H1 (cell line): ENCODE data around the gene MINDY1. TPM values are rescaled to one million over a fixed set of nuclear protein-coding genes. Genes with fewer than 3 reads are reported as not detected.

Source experiments
- CTCF ChIA-PET: fragments of 300-600 bp; sonication (Branson Sonifier 250); formaldehyde crosslinking; loops from one replicate; lab custom pipeline; 2021; ENCODE audit not compliant: partially characterized antibody; lab: Charles Lee
- POLR2A ChIA-PET: fragments of 300-600 bp; sonication (Branson Sonifier 250); formaldehyde crosslinking; loops from one replicate; lab custom pipeline; 2021; ENCODE audit warnings: inconsistent platforms; ENCODE audit not compliant: partially characterized antibody; lab: Charles Lee
- DNase-seq, 2 experiments: peaks; one replicate each; pipeline versions ENCODE4 v3.0.0 to v3.0.0-alpha.2; 2010 to 2022; ENCODE audit warnings: low spot score in 2 of 2, low read depth in 1 of 2, mixed read lengths in 1 of 2
- FAIRE-seq: peaks from 2 replicates; lab custom pipeline; 2011; peaks lifted over from hg19 to GRCh38; lab: Jason Lieb, UNC
- H2AFZ ChIP-seq: 2 replicates; pipeline ENCODE4 v1.8.1; 2012; ENCODE audit warnings: low read length, inconsistent platforms
- H2AK5ac ChIP-seq: 2 replicates; pipeline ENCODE4 v1.6.1; 2013; ENCODE audit warnings: low read depth, low read length
- H2BK120ac ChIP-seq: replicated peaks from 2 replicates; pipeline ENCODE3; 2013; ENCODE audit warnings: low read depth, low read length, inconsistent platforms
- H2BK12ac ChIP-seq: 2 replicates; pipeline ENCODE4 v1.6.1; 2013; ENCODE audit warnings: low read depth, low read length
- H2BK15ac ChIP-seq: 2 replicates; pipeline ENCODE4 v1.6.1; 2013; ENCODE audit warnings: low read length
- H2BK20ac ChIP-seq: 2 replicates; pipeline ENCODE4 v1.6.1; 2013; ENCODE audit warnings: low read length
- H2BK5ac ChIP-seq: 2 replicates; pipeline ENCODE4 v1.6.1; 2013; ENCODE audit warnings: low read depth, low read length
- H3K14ac ChIP-seq: 2 replicates; pipeline ENCODE4 v1.6.1; 2013; ENCODE audit warnings: inconsistent platforms; ENCODE audit not compliant: insufficient read length
- H3K18ac ChIP-seq: 2 replicates; pipeline ENCODE4 v1.6.1; 2013; ENCODE audit warnings: low read length; ENCODE audit errors: extremely low read depth
- H3K23ac ChIP-seq: 2 replicates; pipeline ENCODE4 v1.6.1; 2013; ENCODE audit warnings: inconsistent platforms; ENCODE audit not compliant: insufficient read length
- H3K23me2 ChIP-seq: 2 replicates; pipeline ENCODE4 v1.6.1; 2013; ENCODE audit warnings: low read depth, low read length
- H3K27ac ChIP-seq: 2 replicates; pipeline ENCODE4 v1.6.1; 2011; ENCODE audit warnings: low read depth, low read length, inconsistent platforms
- H3K27me3 ChIP-seq, 4 experiments: replicated peaks in 1 of 4; 1 replicate in 1 of 4; 2 replicates in 3 of 4; pipeline versions ENCODE4 v1.6.1 to v1.8.1; 2011 to 2013; ENCODE audit warnings: low read length in 3 of 4, mild to moderate bottlenecking in 3 of 4, inconsistent platforms in 2 of 4, mixed read lengths in 2 of 4, moderate library complexity in 1 of 4; ENCODE audit not compliant: control insufficient read depth in 3 of 4, insufficient read depth in 3 of 4; ENCODE audit errors: extremely low read depth in 1 of 4
- H3K36me3 ChIP-seq, 4 experiments: 2 replicates each; pipeline versions ENCODE4 v1.6.1 to v1.8.1; 2011 to 2013; ENCODE audit warnings: mild to moderate bottlenecking in 4 of 4, low read length in 3 of 4, moderate library complexity in 2 of 4, control low read depth in 1 of 4, inconsistent platforms in 1 of 4; ENCODE audit not compliant: insufficient read depth in 4 of 4, control insufficient read depth in 2 of 4
- H3K4ac ChIP-seq: replicated peaks from 2 replicates; pipeline ENCODE3; 2013; ENCODE audit warnings: low read length, low read depth, mixed read lengths, inconsistent platforms; ENCODE audit not compliant: insufficient read length
- H3K4me1 ChIP-seq, 4 experiments: replicated peaks in 1 of 4; 1 replicate in 1 of 4; 2 replicates in 3 of 4; pipeline versions ENCODE4 v1.6.1 to v1.8.1; 2011 to 2013; ENCODE audit warnings: low read length in 3 of 4, inconsistent platforms in 2 of 4, mixed read lengths in 1 of 4; ENCODE audit not compliant: insufficient read depth in 4 of 4, control insufficient read depth in 3 of 4
- H3K4me2 ChIP-seq, 2 experiments: 2 replicates each; pipeline versions ENCODE4 v1.6.1 to v1.8.1; 2011 to 2013; ENCODE audit warnings: low read depth in 2 of 2, low read length in 2 of 2, control low read depth in 1 of 2, inconsistent platforms in 1 of 2, mild to moderate bottlenecking in 1 of 2; ENCODE audit not compliant: insufficient read depth in 1 of 2
- H3K4me3 ChIP-seq, 4 experiments: fragments of 200-600, 300-600 bp in 1 of 4; sonication (generic), shearing (Covaris generic), sonication (Bioruptor Twin) in 1 of 4; 2 replicates each; pipeline versions ENCODE4 v1.5.1 to v1.8.1; 2011 to 2016; ENCODE audit warnings: low read length in 4 of 4, low read depth in 3 of 4, control low read depth in 2 of 4, inconsistent platforms in 2 of 4, mild to moderate bottlenecking in 2 of 4, mixed read lengths in 1 of 4, moderate library complexity in 1 of 4; ENCODE audit not compliant: insufficient read depth in 2 of 4; ENCODE audit errors: extremely low read depth in 1 of 4
- H3K56ac ChIP-seq: replicated peaks from 2 replicates; pipeline ENCODE3; 2013; ENCODE audit warnings: low read depth, mild to moderate bottlenecking, mixed read lengths, low read length, inconsistent platforms; ENCODE audit not compliant: insufficient read length
- H3K79me1 ChIP-seq: 2 replicates; pipeline ENCODE4 v1.6.1; 2013; ENCODE audit warnings: low read depth, low read length, control low read depth
- H3K79me2 ChIP-seq, 2 experiments: 2 replicates each; pipeline versions ENCODE4 v1.6.1 to v1.8.1; 2012 to 2013; ENCODE audit warnings: low read length in 2 of 2, mild to moderate bottlenecking in 2 of 2, inconsistent platforms in 1 of 2; ENCODE audit not compliant: insufficient read depth in 2 of 2, control insufficient read depth in 1 of 2
- H3K9ac ChIP-seq, 4 experiments: replicated peaks in 1 of 4; 1 replicate in 1 of 4; 2 replicates in 3 of 4; pipeline versions ENCODE4 v1.6.1 to v1.8.1; 2011 to 2013; ENCODE audit warnings: low read depth in 3 of 4, low read length in 3 of 4, control low read depth in 2 of 4, mild to moderate bottlenecking in 2 of 4, moderate library complexity in 2 of 4, inconsistent platforms in 1 of 4; ENCODE audit errors: extremely low read depth in 1 of 4
- H3K9me3 ChIP-seq, 2 experiments: 2 replicates each; pipeline versions ENCODE4 v1.6.1 to v1.8.1; 2012 to 2013; ENCODE audit warnings: mild to moderate bottlenecking in 2 of 2, moderate library complexity in 2 of 2, control low read depth in 1 of 2, inconsistent platforms in 1 of 2, low read depth in 1 of 2, low read length in 1 of 2, mixed read lengths in 1 of 2; ENCODE audit not compliant: insufficient read depth in 2 of 2
- H4K20me1 ChIP-seq, 2 experiments: replicated peaks in 1 of 2; 2 replicates each; pipeline versions ENCODE3 to v1.8.1; 2011 to 2013; ENCODE audit warnings: inconsistent platforms in 2 of 2, low read length in 2 of 2, mild to moderate bottlenecking in 1 of 2; ENCODE audit not compliant: insufficient read depth in 2 of 2, control insufficient read depth in 1 of 2
- H4K5ac ChIP-seq: 2 replicates; pipeline ENCODE4 v1.6.1; 2013; ENCODE audit warnings: low read length, low read depth, mixed read lengths, inconsistent platforms; ENCODE audit not compliant: insufficient read length
- H4K8ac ChIP-seq: 2 replicates; pipeline ENCODE4 v1.8.0; 2013; ENCODE audit warnings: mild to moderate bottlenecking, moderate library complexity, low read length, inconsistent platforms; ENCODE audit not compliant: insufficient read depth; ENCODE audit errors: extremely low read depth
- H4K91ac ChIP-seq: replicated peaks from 2 replicates; pipeline ENCODE3; 2013; ENCODE audit warnings: low read length, mixed read lengths, inconsistent platforms; ENCODE audit not compliant: insufficient read length
- BCL11A ChIP-seq, 2 experiments: IDR thresholded peaks; one replicate each; pipeline ENCODE4 v1.6.1; 2011; ENCODE audit warnings: low read depth in 2 of 2, low read length in 2 of 2, mild to moderate bottlenecking in 2 of 2
- CHD2 ChIP-seq: IDR thresholded peaks from 2 replicates; pipeline ENCODE4 v1.6.1; 2012; ENCODE audit warnings: low read length, improper control_type of control experiment
- SP1 ChIP-seq: IDR thresholded peaks from 2 replicates; pipeline ENCODE4 v1.6.1; 2011; ENCODE audit warnings: low read depth, low read length
- WGBS, 2 experiments: shearing (Covaris generic) in 1 of 2; methylation state at CpG; one replicate each; pipeline versions ENCODE4 v1.1.6 to v1.1.7; 2013 to 2015; ENCODE audit warnings: low lambda C conversion rate in 2 of 2, mixed read lengths in 2 of 2, inconsistent platforms in 1 of 2, low coverage in 1 of 2, missing lambda C conversion rate in 1 of 2; ENCODE audit not compliant: insufficient replicate concordance in 2 of 2, insufficient coverage in 1 of 2, insufficient read length in 1 of 2; ENCODE audit errors: extremely low coverage in 1 of 2, missing lambda C conversion rate in 1 of 2; 5-methylcytosine and 5-hydroxymethylcytosine counted together
- polyA plus RNA-seq, 7 experiments: library from polyadenylated mRNA; depleted of rRNA in 3 of 7; stranded (reverse) in 5 of 7; unstranded in 2 of 7; fragments of >200 nt in 5 of 7; fragments of 200-250 nt in 2 of 7; gene quantifications; 1 replicate in 5 of 7; 2 replicates in 1 of 7; 4 replicates in 1 of 7; pipeline versions ENCODE4 v1.2.1 to v1.2.3, GENCODE V29; 2011 to 2013; ENCODE audit warnings: missing spikeins in 2 of 7, mixed read lengths in 2 of 7
- total RNA-seq: library from RNA; stranded (reverse); fragmentation: NEBNext Ultra II Directional; extraction: Animal tissue kit (Norgen Biotek cat#: 25700); gene quantifications from 2 replicates; pipeline ENCODE4 v1.2.1, GENCODE V29; 2021

MINDY1 gene
- total and polyA plus RNA-seq, 2 of the 8 experiments (the other 6 are each of a cell fraction or from before 2014, with no cell fraction given), result 10.3 to 11.4 TPM

GRCh38 chr1:151056149-151056548 is 49.4 kb upstream of the MINDY1 start:
- no peak overlapping the region for H3K23ac ChIP-seq
- H3K18ac ChIP-seq, result no peak overlapping the region
- no peak overlapping the region for H4K5ac ChIP-seq
- no peaks in the 10 kb centered on the region for H3K27me3 ChIP-seq
- H3K56ac ChIP-seq, result no peak overlapping the region
- peaks cover 18 to 51% (median 40%) of the 10 kb centered on the region in 4 experiments for H3K36me3 ChIP-seq
- peaks cover 4 to 9% (median 6%) of the 10 kb centered on the region in 4 experiments; a peak in 6 of 7 replicates for H3K4me1 ChIP-seq
- no peak for TF ChIP-seq SP1
- no peak for TF ChIP-seq BCL11A (IDR thresholded peaks at IDR 0.05; ENCODE audit: low read depth in 2 of 2, low read length in 2 of 2)
- TF ChIP-seq CHD2, result no peak
- TF ChIP-seq, all 59 proteins: peak for 0
- Histone ChIP-seq H2BK20ac (no peak overlapping the region), H3K4me2 (no peak overlapping the region), H2AFZ (no peak overlapping the region), H3K23me2 (peaks cover 13% of the 10 kb centered on the region; the same call in 1 of the 2 replicates), H3K79me1 (peaks cover 12% of the 10 kb centered on the region), H4K91ac (no peak overlapping the region), H4K8ac (no peak overlapping the region), H3K79me2 (peaks cover 7 to 41% of the 10 kb centered on the region in 2 experiments), H3K14ac (no peak overlapping the region), H3K9ac (no peak overlapping the region), H2BK5ac (no peak overlapping the region), H2BK120ac (no peak overlapping the region), H3K4ac (no peak overlapping the region), H2BK15ac (no peak overlapping the region), H2AK5ac (no peak overlapping the region), H4K20me1 (peaks cover 0 to 10% of the 10 kb centered on the region in 2 experiments), H3K27ac (no peak overlapping the region), H3K9me3 (no peaks in the 10 kb centered on the region), H3K4me3 (no peak overlapping the region), H2BK12ac (no peak overlapping the region)
- ChIA-PET CTCF (interaction anchor here (1.1 to 7.3 kb wide), 5 partner anchors 9 to 32 kb away, joined by 3 to 95 read pairs (median 5); partner anchors contain the start of genes C1orf56 and GABPB2), POLR2A (interaction anchor here (9.1 kb wide), 1 partner anchor 8 kb away, joined by 107 read pairs; the partner anchor contains the start of gene C1orf56)
- no peak for DNase-seq
- FAIRE-seq, result no peak
- 36% methylated on average over 2 of the region's 2 CpGs; no CpG with 5 or more reads in 1 of the 2 experiments for WGBS, 2 experiments
